Suppressor macrophage treated with lipopolysaccharide for 1 hour (primary cell): Measurements from ENCODE around the gene OR5V1.
"Not testable (repeated sequence)": the region's sequence is repeated elsewhere in the genome, so short reads cannot be mapped to it uniquely, and the experiment has no call there.

Experiments used
- DNase-seq, 3 donors: peaks; one replicate each; pipeline ENCODE4 v3.0.0-alpha.2; 2020 to 2022

OR5V1 gene

GRCh38 chr6:29368765-29369164, at the start of gene OR5V1:
OR5V1 (minus strand) TSS chr6:29368865; CDS start chr6:29356195, 12,670 bp downstream.
- DNase-seq: no peak

DNA sequence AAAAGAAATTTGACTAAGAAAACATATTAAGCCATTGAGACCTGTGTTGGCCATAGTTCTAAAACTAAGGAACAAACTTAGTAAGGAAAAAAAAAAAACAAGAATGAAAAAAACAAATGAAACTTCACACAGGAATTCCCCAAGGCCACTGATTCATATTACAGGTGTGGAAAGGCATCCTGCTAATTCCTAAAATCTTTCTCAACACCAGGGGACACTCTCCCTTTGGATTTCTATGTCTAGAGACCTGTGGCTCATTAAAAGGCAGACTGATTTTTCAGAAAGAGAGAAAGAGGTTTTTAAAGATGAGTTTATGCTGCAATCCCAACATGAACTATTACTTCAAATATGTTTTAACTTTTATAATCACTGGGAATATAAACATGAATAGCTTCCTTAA, 45.9 kb upstream of the OR5V1 start, which contains the start of gene OR12D1:
Gene OR12D1, plus strand, starts transcription at position 341 of the 400 bp plus-strand sequence.
- DNase-seq: no peak

- DNase-seq: no peak
These were observed 35.1 kb upstream of the OR5V1 start for GRCh38 chr6:29403801-29404200.

GRCh38 chr6:29399525-29399924, 30.9 kb upstream of the OR5V1 start:
- DNase-seq: no peak

DNA sequence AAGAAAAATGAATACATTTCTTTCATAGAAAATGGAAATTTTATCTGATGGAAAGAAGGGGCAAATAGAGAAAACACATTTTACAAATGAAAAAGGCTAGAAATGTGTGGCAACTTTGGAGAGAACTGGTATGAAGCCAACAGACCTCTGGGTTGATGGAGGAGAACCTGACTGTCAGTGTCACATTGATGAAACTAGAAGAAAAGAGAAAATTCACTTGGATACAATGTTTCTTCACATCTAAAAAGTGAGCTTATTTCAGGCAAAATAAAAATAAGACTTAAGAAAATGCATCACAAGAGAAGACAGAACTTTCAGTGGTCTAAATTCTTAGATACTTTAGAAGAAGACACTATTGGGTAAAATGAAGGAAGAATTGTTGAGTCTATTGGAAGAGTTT, 26.7 kb upstream of the OR5V1 start, which contains the start of gene OR12D2:
Gene OR12D2, plus strand, starts transcription at position 301 of the 400 bp plus-strand sequence. CDS start 1,069 bp downstream, outside the sequence.
- no peak for DNase-seq

DNA sequence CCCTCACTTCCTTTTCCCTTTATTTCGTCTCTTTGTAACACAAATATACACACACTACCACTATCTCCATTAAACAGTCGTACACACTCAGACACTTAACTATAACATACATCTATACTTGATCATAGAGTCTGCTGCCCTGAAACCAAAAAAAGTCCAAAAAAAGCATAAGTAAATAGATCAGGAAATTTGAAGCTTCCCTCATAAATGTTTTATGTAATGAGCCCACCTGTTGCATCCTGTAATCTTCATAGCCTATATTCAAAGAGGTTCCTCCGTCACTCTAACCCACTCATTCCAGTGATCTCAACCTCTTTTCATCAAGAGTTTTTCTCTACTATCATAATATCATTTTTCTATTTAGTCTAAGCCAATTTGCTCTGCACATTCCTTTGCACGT, 19.9 kb upstream of the OR5V1 start:
- DNase-seq: no peak

GRCh38 chr6:29376003-29376402, 7.3 kb upstream of the OR5V1 start:
- peak; percentile 20 to 22 (median 20) for DNase-seq

- no peak for DNase-seq
These were observed 6.5 kb upstream of the OR5V1 start, which contains the start of gene OR12D3 for GRCh38 chr6:29375191-29375590. OR12D3 (minus strand) TSS chr6:29375291; CDS start chr6:29375287, 4 bp downstream.

- no peak for DNase-seq
These were observed 13.1 kb downstream of the OR5V1 start for GRCh38 chr6:29355603-29356002.

DNA sequence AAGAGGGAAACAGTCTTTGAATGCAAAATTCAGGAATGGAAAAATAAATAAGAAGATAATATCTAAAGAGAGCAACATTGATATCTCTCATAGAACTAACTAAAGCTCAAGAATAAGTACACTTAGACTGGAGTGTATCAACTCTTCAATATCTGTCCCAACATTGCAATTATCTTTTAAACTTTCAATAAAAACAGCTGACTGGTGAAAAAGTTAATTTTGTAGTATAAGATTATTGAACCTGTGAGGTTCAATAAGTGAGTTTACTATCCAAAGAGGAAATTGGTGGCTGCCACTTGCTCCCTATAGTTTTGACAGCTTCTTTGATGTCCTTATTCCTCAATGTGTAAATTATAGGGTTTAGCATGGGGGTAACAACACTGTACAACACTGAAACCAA, 13.7 kb downstream of the OR5V1 start:
- no peak for DNase-seq

GRCh38 chr6:29349348-29349747, 19.3 kb downstream of the OR5V1 start:
- not testable (repeated sequence) for DNase-seq

DNA sequence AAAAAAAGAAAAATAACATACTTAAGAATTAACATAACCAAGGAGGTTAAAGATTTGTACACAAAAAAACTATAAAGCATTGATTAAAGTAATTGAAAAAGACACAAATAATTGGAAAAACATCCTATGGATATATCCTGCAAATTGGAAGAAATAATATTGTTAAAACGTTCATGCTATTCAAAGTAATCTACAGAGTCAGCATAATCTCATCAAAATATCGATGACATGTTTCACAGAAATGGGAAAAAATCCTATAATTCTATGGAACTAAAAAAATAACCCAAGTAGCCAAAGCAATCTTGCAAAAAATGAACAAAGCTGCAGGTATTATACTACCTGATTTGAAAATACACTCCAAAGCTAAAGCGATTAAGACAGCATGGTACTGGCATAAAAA, 23.3 kb downstream of the OR5V1 start:
- DNase-seq: no peak

GRCh38 chr6:29336269-29336668, 32.4 kb downstream of the OR5V1 start:
- DNase-seq: no peak

DNA sequence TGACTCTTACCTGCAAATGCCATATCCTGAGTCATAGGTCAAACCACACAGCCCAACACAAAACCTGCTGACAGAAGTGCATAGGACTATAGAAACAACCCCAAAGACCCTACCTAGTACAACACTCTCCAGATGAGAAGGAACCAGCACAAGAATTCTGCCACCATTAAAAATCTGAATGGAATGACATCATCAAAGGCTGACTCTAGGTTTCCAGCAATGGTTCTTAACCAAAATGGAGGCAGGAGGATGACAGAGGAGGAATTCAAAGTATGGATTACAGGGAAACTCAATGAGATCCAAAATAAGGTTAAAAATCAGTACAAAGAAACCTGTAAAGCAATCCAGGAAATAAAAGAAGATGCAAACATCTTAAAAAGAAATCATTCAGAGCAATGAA, 36.0 kb downstream of the OR5V1 start:
- DNase-seq: no peak

DNA sequence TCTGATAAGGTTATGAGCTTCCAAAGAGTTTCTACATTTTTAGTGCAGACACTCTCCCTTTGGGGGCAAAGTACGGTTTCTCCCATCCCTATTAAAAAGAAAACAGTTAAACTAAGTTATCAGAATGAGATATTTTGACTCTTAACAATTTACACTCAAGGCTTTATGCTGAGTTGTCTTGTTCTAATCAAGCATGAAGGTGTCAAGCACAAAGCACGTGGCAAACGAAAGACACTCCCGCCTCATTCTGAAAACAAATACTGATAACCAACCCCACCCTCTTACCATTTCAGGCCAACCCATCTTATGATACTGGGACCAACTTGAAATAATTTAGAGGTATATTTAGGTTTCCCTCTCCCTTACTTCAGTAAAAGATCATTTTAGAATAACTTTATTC, 42.9 kb downstream of the OR5V1 start:
- DNase-seq: no peak

- not testable (repeated sequence) for DNase-seq
These were observed 45.3 kb downstream of the OR5V1 start for GRCh38 chr6:29323332-29323731.

DNA sequence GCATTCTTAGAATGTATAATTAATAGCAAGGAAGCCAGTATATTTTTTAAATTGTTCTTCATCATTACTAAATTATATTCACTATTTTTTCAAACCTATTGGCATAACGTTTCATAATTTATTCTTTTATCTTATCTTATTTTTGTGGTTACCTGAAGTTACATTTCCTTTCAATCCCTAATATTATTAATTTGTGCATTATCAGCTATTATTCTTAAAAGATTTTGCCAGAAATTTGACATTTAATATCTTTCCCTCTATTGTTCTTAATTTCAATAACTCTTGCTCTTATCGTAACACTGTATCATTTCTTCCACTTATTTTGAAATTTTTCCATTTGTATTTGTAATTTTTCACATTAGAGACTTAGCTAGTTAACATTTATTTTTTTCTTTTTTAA, 48.7 kb downstream of the OR5V1 start:
- no peak for DNase-seq
